GM19395 (cell line): ENCODE results near the gene TBC1D14.

Source experiments
- ATAC-seq: cut with Tn5 transposase; IDR thresholded peaks from one replicate; pipeline ENCODE4 v1.9.1; 2021; ENCODE audit warnings: mild to moderate bottlenecking, moderate library complexity; ENCODE audit not compliant: unreplicated experiment

TBC1D14 gene

GRCh38 chr4:6909113-6909969, at the start of gene TBC1D14:
TBC1D14 (plus strand) TSS chr4:6909826; CDS start chr4:6923390, 13,564 bp downstream.
- peak; percentile 90 for ATAC-seq

- no peak for ATAC-seq
These were observed 41.2 kb upstream of the TBC1D14 start for GRCh38 chr4:6868386-6868785.

- ATAC-seq: no peak
These were observed 39.7 kb upstream of the TBC1D14 start for GRCh38 chr4:6869944-6870343.

GRCh38 chr4:6873291-6873690, 36.3 kb upstream of the TBC1D14 start:
- ATAC-seq: no peak

- ATAC-seq: peak; percentile 70
These were observed 35.7 kb upstream of the TBC1D14 start for GRCh38 chr4:6873792-6874461.

GRCh38 chr4:6874981-6875380, 34.6 kb upstream of the TBC1D14 start:
- no peak for ATAC-seq

- ATAC-seq: no peak
These were observed 34.2 kb upstream of the TBC1D14 start for GRCh38 chr4:6875431-6875831.

- ATAC-seq: no peak
These were observed 33.2 kb upstream of the TBC1D14 start for GRCh38 chr4:6876440-6876839.

GRCh38 chr4:6877067-6877466, 32.6 kb upstream of the TBC1D14 start:
- no peak for ATAC-seq

- no peak for ATAC-seq
These were observed 31.1 kb upstream of the TBC1D14 start for GRCh38 chr4:6878451-6879059.

- no peak for ATAC-seq
These were observed 28.9 kb upstream of the TBC1D14 start for GRCh38 chr4:6880691-6881090.

- ATAC-seq: no peak
These were observed 27.7 kb upstream of the TBC1D14 start for GRCh38 chr4:6881908-6882307.

- no peak for ATAC-seq
These were observed 25.2 kb upstream of the TBC1D14 start for GRCh38 chr4:6884341-6884870.

- no peak for ATAC-seq
These were observed 23.6 kb upstream of the TBC1D14 start for GRCh38 chr4:6885953-6886557.

- no peak for ATAC-seq
These were observed 22.7 kb upstream of the TBC1D14 start for GRCh38 chr4:6886886-6887285.

GRCh38 chr4:6887591-6888371, 21.8 kb upstream of the TBC1D14 start:
- no peak for ATAC-seq

- ATAC-seq: no peak
These were observed 21.0 kb upstream of the TBC1D14 start for GRCh38 chr4:6888506-6889071.

- no peak for ATAC-seq
These were observed 20.4 kb upstream of the TBC1D14 start for GRCh38 chr4:6889101-6889735.

- no peak for ATAC-seq
These were observed 19.8 kb upstream of the TBC1D14 start for GRCh38 chr4:6889736-6890324.
